ENCODE data around the gene RAB11FIP3. TPM values are rescaled to one million over a fixed set of nuclear protein-coding genes. Genes with fewer than 3 reads are reported as not detected.

The RAB11FIP3 gene
- polyA plus RNA-seq, 4 donors = 72.9 to 144 (median 109) TPM

DNA sequence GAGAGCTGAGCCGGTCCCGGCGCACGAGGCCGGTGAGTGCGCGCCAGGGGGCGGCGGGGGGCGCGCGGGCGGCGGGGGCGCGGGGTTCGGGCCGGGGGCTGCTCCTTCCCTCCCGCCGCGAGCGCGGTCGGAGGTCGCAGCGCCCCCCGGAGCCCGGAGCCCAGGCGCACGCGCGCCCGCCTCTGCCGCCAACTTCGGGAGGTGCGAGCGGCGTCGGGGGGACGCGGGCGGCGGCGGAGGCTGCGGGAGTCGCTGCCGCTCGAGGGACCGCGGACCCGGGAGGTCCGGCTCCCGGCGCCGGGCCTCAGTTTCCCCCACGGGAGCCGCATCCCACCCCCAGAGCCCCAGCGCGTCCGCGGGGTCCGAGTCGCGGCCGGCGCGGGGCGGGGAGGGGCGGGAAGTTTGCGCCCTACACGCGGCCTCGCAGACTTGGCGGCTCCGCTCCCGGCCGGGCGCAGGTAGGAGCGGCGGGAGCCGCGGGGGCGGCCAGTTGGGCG lies 134.8 kb downstream of the RAB11FIP3 start, which contains the start of gene PRR35:
Gene PRR35 (plus strand): TSS at position 191 of the 497 bp plus-strand sequence. CDS start 2,901 bp downstream, outside the sequence.
- DNase-seq (ENCODE audit: low read depth in 4 of 4, low spot score in 2 of 4) = no peak

DNA sequence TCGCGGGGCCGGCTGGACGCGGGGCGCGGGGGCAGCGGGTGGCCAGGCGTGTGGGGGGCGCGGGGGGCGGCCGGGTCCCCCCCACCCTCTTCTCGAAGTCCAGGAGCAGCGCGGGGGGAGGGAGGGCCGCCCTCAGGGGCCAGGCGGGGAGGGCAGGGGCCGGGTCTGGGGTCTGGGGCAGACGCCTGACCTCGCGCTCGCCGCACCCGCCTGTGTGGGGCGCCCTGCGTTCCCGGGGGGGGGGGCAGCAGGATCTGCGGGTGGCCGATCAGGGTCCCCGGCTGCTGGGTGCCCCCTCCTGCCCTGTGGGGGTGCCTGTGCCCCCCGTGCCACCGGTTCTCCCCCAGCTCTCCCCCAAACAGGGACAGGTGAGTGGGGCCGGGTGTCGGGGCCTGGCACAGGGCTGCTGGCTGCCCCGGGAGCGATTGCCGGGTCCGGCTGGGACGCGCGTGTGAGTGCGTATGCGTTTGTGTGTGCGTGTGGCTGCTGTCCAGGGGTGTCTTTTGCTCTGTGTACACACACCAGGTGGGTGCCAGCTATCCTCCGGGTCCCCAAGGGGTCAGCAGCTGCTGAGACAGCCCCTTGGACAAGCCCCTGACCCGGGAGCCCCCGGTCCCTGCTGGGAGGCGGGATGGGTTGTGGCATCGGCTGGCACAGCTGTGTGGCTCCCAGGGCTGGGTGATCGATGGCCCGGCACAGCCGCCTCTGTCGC lies 135.4 kb downstream of the RAB11FIP3 start:
- DNase-seq (ENCODE audit: low read depth in 4 of 4, low spot score in 2 of 4) = no peak

DNA sequence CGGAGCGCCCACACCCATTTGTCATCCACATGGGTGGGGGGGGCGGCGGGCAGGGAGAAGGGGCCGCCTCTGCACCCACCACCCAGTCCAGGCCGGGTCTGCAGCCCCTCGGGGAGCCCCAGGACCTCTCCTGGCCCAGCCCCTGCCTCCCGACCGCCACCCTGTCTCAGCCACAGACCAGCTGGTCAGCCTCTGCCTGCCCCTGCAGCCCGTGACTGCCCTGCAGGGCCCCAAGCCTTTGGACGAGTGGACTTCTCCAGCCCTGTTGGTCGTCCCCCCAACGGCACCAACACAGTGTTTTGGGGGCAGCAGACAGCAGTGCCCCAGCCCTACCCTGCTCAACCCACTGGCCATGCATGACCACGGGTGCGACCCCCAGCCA lies 136.0 kb downstream of the RAB11FIP3 start:
- no peak for DNase-seq (ENCODE audit: low read depth in 4 of 4, low spot score in 2 of 4)

DNA sequence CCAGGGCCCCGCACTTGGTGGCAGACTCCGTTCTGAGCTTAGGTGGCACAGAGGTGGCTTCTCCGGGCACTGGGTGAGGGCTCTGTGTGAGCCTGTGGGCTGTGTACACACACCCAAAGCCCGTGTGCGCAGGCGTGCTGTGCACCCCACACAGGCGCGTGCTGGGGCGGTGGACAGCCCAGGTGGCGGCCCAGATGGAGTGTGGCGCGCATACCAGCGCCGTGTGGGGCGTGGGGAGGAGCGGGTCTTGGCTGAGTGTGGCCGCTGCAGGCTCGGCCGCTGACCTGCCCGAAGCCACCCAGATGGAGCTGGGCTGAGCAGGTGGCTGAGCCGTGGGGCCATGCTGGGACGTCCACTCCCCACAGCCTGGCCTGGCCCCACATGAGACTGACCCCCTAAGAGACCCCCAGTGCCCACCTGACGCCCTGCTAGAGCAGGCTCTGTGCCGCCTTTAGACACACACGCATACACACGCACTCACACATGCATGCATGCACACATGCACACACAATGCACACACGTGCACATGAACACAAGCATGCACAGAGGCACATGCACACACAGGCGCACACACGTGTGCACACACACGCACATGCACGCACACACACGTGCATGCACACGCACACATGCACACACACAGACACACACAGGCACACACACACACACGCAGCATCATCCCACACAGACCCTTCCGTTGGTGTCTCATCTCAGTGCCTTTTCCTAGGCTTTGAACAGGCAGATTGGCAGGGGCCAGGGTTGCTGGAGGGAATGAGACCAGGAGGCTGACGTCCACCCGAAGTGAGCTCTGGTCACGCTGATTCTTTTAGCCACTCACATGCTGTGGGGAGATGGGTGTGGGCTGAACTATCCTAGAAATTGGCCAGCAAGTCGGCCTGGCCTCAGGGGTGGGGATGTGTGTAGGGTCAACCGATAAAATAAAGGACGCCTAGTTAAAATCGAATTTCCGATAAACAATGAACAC lies 136.8 kb downstream of the RAB11FIP3 start:
- DNase-seq (ENCODE audit: low read depth in 4 of 4, low spot score in 2 of 4) = no peak

- no peak for DNase-seq (ENCODE audit: low read depth in 4 of 4, low spot score in 2 of 4)
Observed at GRCh38 chr16:563072-563644, 137.7 kb downstream of the RAB11FIP3 start.

DNA sequence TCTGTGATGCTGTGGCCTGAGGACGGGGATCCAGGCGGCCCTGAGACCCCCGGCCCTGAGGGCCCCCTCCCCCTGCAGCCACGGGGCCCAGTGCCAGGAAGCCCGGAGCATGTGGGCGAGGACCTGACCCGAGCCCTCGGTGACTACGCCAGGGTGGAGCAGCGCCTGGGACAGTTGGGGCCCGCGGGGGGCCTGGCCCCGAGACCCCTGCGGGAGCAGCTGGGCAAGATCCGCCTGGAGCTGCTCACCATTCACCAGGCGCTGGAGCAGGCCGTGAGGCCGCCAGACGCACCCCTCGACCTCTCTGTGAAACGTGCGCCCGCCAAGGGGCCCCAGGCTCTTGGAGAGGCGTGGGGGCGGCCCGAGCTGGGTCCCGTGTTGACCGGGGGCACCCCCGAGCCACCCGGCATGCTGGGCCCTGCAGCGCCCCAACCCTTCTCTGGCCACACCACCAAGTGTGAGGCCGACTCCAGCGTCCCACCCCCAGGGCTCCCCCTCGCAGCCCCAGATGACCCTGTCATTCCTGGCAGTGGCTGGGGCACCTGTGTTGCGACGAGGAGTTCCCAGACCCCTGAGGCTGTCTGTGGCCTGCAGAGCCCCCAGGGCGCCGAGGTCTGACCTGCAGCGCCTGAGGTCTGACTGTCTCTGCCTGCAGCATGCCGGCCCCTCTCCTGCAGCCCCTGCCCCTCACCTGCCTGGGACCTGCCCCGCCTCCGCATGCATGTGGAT lies 139.4 kb downstream of the RAB11FIP3 start:
- DNase-seq (ENCODE audit: low read depth in 4 of 4, low spot score in 2 of 4) = no peak

DNA sequence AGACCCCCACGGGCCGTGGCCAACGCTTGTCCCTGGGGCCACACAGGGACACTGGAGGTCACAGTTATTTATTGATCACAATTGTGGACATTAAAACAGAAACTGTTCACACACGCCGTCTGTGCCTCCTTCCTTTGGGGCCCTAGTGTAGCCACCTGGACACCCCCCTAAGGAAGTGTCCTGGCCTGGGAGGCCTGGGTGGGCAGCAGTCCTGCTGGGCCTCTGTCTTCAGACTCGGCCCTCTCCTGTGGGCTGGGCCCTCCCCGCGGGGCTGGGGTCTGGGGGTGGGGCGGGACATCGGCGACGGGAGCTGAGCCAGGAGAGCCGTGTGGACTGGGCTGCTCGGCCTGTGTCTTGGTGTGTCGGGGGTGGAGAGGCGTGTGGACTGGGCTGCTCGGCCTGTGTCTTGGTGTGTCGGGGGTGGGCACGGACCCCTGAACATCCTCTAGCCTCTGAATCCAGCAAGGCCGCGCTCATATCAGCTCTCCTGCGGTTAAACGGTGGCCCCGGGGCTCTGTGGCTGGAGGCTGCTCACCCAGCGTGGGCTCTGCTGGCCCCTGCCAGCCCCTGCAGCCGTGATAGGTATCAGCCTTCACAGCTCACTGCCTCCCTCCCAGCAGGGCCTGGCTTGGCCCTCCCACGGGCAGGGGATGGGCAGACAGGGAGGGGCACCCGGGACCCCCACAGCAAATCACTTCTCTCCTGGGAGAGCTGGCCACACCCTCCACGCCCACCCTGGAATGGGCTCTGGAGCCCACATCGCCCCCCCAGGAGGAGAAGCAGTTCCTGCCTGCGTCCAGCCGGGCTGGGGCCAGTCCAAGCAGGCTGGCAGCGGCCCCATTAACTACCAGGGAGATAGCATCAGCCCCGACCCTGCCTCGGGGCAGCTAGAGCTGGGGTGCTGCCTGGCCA lies 140.2 kb downstream of the RAB11FIP3 start:
- peak in 2 of 4 donors; percentile 66 to 76 for DNase-seq (ENCODE audit: low read depth in 4 of 4, low spot score in 2 of 4)

DNA sequence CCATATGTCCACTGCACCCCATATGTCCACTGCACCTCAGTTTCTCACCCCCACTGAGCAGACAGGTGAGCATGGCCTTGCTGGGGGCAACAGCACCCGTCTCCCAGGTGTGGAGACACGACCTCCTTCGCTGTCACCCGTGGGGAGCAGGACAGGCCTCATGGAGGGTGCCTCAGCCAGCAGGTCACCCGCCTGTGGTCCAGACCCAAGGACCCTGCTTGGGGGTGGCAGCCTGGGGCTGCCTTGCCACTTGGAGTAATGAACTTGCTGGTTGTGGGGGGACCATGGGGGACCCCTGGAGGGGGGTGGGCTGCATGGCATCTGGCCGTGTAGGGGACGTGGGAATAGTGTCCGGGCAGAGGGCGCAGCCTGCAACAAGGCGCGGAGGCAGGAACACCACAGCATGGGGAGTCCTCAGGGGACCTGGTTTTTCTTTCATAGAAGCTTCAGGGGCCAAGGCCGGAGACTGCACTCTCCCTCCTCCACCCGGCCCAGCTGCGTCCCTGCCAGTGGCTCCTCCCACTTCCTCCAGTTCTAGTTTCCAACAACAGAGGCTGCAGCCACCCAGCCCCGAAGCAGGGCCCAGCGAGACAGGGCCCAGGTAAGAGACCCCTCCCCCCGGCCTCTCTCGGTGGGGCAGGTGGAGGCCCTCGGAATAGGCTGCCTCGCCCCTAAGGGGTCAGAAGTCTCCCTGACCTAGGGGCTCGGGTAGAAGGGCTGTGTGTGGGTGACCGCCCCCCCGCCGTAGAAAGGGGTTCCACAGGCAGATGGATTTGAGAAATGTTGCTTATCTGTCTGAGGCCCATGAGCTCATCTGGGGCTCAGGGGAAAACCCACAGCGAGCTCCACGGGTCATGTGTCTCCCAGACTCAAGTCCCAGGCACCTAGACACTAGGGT lies 141.3 kb downstream of the RAB11FIP3 start, which contains the start of gene NHLRC4:
Gene NHLRC4 (plus strand): TSS at position 531 of the 898 bp plus-strand sequence. CDS start 1,043 bp downstream, outside the sequence.
- peak in 2 of 4 donors; percentile 65 to 70 for DNase-seq (ENCODE audit: low read depth in 4 of 4, low spot score in 2 of 4)

- no peak for DNase-seq (ENCODE audit: low read depth in 4 of 4, low spot score in 2 of 4)
Observed at GRCh38 chr16:567373-568256, 142.2 kb downstream of the RAB11FIP3 start.

DNA sequence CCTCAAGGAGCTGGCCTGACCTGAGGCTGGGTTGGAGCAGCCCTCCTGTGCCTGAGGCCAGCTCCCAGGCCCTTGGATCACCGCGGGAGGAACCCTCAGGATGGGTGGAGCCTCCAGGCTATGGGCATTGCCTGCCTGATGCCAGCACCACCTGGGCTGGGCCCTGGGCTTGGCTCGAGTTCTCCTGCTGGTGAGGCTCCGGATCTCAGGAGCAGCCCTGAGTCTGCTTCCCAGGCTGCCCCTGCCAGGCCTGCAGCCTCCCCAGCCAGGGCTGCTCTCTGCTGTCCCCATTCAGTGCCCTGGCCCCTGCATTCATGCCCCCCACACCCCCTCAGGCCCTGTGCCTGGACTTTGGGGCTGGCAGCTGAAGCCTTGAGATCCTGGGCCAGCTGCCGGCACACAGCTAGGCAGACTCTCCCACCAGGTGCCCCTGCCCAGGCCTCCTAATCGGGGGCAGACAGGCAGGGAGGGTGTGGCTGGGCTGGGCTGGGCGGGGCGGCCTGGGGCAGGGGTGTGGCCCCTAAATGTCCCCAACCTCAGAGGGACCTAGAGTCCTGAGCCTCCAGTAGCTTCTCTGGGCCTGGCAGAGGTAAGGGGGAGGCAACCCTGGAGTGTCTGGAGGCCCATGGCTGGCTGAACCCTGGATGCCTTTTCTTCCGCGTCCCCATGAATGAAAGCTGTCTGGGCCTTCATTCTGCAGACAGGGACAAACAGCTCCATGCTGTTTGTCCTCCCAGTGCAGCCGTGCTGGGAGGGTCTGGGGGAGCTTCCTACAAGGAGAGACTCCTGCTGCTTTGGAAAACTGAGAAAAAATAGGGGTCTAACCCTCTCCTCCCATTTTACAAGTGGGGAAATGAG lies 143.2 kb downstream of the RAB11FIP3 start:
- DNase-seq (ENCODE audit: low read depth in 4 of 4, low spot score in 2 of 4) = no peak

DNA sequence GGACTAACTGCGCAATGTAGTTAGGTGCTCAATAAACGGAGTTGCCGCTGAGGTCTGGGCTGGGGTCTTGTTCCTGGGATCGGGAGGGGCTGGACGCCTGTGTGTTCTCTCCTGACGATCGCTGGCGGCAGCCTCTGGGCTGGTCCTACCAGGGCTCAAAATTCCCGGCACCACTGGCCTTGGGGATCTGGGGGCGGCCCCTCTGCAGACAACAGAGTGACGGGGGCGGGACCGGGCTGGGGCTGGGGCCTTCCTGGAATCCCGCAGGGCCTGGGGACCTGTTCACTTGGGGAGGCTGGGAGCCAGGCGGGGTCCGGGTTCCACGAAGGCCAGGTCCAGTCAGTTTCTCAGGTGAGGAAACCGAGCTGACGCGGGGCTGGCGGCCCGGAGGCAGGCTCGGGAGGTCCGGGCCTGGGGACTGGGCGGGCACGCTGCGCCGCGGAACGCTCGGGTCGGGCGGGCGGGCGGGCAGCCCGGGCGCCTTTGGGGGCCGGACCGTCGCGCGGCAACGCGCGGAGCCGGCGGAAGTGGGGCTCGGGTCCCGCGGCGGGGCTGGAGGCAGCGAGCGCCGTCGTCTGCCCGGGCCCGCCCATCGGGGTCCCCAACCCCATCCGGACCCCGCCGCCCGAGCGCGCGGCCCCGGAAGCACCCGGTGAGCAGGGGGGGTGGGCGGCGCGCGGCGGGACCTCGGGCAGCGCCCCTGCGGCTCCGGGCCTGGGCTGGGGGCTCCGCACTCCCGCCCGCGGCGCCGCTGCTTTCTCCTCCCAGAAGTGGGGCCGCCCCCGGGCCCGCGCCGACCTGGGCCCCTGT lies 144.2 kb downstream of the RAB11FIP3 start, which contains the start of gene PIGQ:
Gene PIGQ (plus strand): TSS at position 524 of the 810 bp plus-strand sequence. CDS start 4,107 bp downstream, outside the sequence.
- DNase-seq (ENCODE audit: low read depth in 4 of 4, low spot score in 2 of 4) = no peak

All from left renal cortex interstitium (tissue), 4 donors.